Measurements from ENCODE around the gene ALLC.

The ALLC gene

GRCh38 chr2:3745920-3746319 is 87.9 kb downstream of the ALLC start:
- H3K9ac ChIP-seq (ENCODE audit: low read depth, low read length): no peak overlapping the region
- DNase-seq (no peak), ATAC-seq (ENCODE audit: insufficient read depth, low read depth) (no peak)
- H3K4me3 ChIP-seq (ENCODE audit: low read depth in 1 of 2, low read length in 2 of 2): no peak overlapping the region
- H3K36me3 ChIP-seq (ENCODE audit: insufficient read depth, low read length): no peaks in the 10 kb centered on the region
- H3K79me2 ChIP-seq (ENCODE audit: insufficient read depth, low read length): no peaks in the 10 kb centered on the region
- no peaks in the 10 kb centered on the region for H3K9me3 ChIP-seq (ENCODE audit: insufficient read depth, low read length, severe bottlenecking)
- H3K4me1 ChIP-seq (ENCODE audit: insufficient read depth, low read length): no peaks in the 10 kb centered on the region
- H2AFZ ChIP-seq (ENCODE audit: low read depth, low read length): no peak overlapping the region
- peaks cover 6% of the 10 kb centered on the region for H3K27me3 ChIP-seq (ENCODE audit: insufficient read depth, low read length, poor library complexity)
- no peak overlapping the region for H3K27ac ChIP-seq (ENCODE audit: low read length)
- no peak overlapping the region for H3K4me2 ChIP-seq (ENCODE audit: insufficient read depth, low read length)
- no peaks in the 10 kb centered on the region for H4K20me1 ChIP-seq (ENCODE audit: insufficient read depth, low read length)
- TF ChIP-seq, protein P1, sequence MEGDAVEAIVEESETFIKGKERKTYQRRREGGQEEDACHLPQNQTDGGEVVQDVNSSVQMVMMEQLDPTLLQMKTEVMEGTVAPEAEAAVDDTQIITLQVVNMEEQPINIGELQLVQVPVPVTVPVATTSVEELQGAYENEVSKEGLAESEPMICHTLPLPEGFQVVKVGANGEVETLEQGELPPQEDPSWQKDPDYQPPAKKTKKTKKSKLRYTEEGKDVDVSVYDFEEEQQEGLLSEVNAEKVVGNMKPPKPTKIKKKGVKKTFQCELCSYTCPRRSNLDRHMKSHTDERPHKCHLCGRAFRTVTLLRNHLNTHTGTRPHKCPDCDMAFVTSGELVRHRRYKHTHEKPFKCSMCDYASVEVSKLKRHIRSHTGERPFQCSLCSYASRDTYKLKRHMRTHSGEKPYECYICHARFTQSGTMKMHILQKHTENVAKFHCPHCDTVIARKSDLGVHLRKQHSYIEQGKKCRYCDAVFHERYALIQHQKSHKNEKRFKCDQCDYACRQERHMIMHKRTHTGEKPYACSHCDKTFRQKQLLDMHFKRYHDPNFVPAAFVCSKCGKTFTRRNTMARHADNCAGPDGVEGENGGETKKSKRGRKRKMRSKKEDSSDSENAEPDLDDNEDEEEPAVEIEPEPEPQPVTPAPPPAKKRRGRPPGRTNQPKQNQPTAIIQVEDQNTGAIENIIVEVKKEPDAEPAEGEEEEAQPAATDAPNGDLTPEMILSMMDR (IDR thresholded peaks at IDR 0.05; ENCODE audit: borderline replicate concordance, extremely low read depth, low read length, poor library complexity, severe bottlenecking): no peak
- no peak for TF ChIP-seq EZH2 (IDR thresholded peaks at IDR 0.05; ENCODE audit: borderline replicate concordance, low read depth, low read length, severe bottlenecking)

DNA sequence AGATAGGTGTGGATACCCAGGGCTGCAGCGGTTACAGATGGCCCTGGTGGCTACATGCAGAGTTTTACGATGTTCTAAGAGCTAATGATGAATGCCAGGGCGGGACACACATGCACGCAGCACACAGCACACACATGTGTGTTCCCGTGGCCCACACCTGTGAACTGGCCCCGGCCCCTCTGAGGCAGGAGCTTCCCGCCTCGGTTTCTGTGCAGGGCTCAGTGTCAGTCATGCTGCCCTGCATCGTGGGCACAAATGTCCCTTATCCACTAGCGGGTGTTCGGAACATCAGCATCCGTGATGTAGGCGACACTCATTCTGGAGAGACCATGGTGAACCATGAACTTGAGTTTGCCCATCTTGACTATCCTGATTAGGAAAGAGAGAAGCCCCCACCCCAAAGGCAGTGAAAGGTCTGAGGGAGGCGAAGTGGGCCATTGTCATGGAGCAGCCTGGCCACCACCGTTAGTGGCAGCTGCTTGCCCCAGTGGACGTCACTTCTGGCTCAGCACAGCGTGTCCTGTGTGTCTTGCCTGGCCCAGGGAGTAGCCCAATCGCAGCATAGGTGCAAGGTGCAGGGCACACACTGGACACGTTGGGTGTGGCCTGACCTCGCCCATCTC is 89.1 kb downstream of the ALLC start:
- Histone ChIP-seq H3K4me2 (ENCODE audit: insufficient read depth, low read length) (no peak overlapping the region), H3K4me3 (ENCODE audit: low read depth in 1 of 2, low read length in 2 of 2) (no peak overlapping the region), H3K9me3 (ENCODE audit: insufficient read depth, low read length, severe bottlenecking) (no peaks in the 10 kb centered on the region), H3K27me3 (ENCODE audit: insufficient read depth, low read length, poor library complexity) (peaks cover 6% of the 10 kb centered on the region), H3K4me1 (ENCODE audit: insufficient read depth, low read length) (no peaks in the 10 kb centered on the region), H3K36me3 (ENCODE audit: insufficient read depth, low read length) (no peaks in the 10 kb centered on the region), H4K20me1 (ENCODE audit: insufficient read depth, low read length) (no peaks in the 10 kb centered on the region), H3K79me2 (ENCODE audit: insufficient read depth, low read length) (no peaks in the 10 kb centered on the region), H2AFZ (ENCODE audit: low read depth, low read length) (no peak overlapping the region), H3K9ac (ENCODE audit: low read depth, low read length) (no peak overlapping the region), H3K27ac (ENCODE audit: low read length) (no peak overlapping the region)
- DNase-seq (no peak), ATAC-seq (ENCODE audit: insufficient read depth, low read depth) (no peak)
- TF ChIP-seq, protein P1 (IDR thresholded peaks at IDR 0.05; ENCODE audit: borderline replicate concordance, extremely low read depth, low read length, poor library complexity, severe bottlenecking): no peak
- no peak for TF ChIP-seq EZH2 (IDR thresholded peaks at IDR 0.05; ENCODE audit: borderline replicate concordance, low read depth, low read length, severe bottlenecking)

- DNase-seq (no peak), ATAC-seq (ENCODE audit: insufficient read depth, low read depth) (no peak)
- Histone ChIP-seq H2AFZ (ENCODE audit: low read depth, low read length) (no peak overlapping the region), H3K9ac (ENCODE audit: low read depth, low read length) (no peak overlapping the region), H3K9me3 (ENCODE audit: insufficient read depth, low read length, severe bottlenecking) (no peaks in the 10 kb centered on the region), H3K4me1 (ENCODE audit: insufficient read depth, low read length) (no peaks in the 10 kb centered on the region), H3K4me3 (ENCODE audit: low read depth in 1 of 2, low read length in 2 of 2) (no peak overlapping the region), H3K27ac (ENCODE audit: low read length) (no peak overlapping the region), H3K79me2 (ENCODE audit: insufficient read depth, low read length) (no peaks in the 10 kb centered on the region), H3K27me3 (ENCODE audit: insufficient read depth, low read length, poor library complexity) (peaks cover 6% of the 10 kb centered on the region), H3K4me2 (ENCODE audit: insufficient read depth, low read length) (no peak overlapping the region), H4K20me1 (ENCODE audit: insufficient read depth, low read length) (no peaks in the 10 kb centered on the region), H3K36me3 (ENCODE audit: insufficient read depth, low read length) (no peaks in the 10 kb centered on the region)
- TF ChIP-seq, protein P1 (IDR thresholded peaks at IDR 0.05; ENCODE audit: borderline replicate concordance, extremely low read depth, low read length, poor library complexity, severe bottlenecking): no peak
- no peak for TF ChIP-seq EZH2 (IDR thresholded peaks at IDR 0.05; ENCODE audit: borderline replicate concordance, low read depth, low read length, severe bottlenecking)
Observed at GRCh38 chr2:3747826-3748225, 89.8 kb downstream of the ALLC start.
